ENCODE measurements around the gene STRA6.

The STRA6 gene

DNA sequence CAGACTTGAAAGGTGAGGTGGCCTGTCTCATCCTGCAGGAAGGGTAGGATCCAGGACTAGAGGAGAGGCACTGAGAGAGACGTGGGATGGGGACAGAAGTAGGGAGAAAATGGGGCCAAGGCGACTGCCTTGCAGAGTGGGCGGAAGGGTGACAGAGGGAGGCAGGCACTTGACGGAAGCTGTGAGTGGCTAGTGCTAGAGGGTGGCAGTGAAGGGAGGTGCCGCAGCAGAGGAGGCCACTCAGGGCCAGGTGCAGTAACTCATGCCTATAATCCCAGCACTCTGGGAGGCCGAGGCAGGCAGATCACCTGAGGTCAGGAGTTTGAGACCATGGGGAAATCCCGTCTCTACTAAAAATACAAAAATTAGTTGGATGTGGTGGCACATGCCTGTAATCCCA is 40.8 kb upstream of the STRA6 start:
- ChIA-PET CTCF (no interaction called here), POLR2A (no interaction called here)
- TF ChIP-seq CTCF (IDR thresholded peaks at IDR 0.05; ENCODE audit: control extremely low read depth, extremely low read depth, low read depth, missing control alignments), result no peak
- DNase-seq (ENCODE audit: extremely low spot score), result no peak

- DNase-seq (ENCODE audit: extremely low spot score), result no peak
- TF ChIP-seq CTCF (IDR thresholded peaks at IDR 0.05; ENCODE audit: control extremely low read depth, extremely low read depth, low read depth, missing control alignments), result no peak
- POLR2A ChIA-PET, result no interaction called here
- CTCF ChIA-PET, result interaction anchor here (1.4 kb wide), 1 partner anchor 12 kb away, joined by 6 read pairs; no protein-coding TSS in a partner anchor
Observed at GRCh38 chr15:74242441-74243185, 40.0 kb upstream of the STRA6 start.

DNA sequence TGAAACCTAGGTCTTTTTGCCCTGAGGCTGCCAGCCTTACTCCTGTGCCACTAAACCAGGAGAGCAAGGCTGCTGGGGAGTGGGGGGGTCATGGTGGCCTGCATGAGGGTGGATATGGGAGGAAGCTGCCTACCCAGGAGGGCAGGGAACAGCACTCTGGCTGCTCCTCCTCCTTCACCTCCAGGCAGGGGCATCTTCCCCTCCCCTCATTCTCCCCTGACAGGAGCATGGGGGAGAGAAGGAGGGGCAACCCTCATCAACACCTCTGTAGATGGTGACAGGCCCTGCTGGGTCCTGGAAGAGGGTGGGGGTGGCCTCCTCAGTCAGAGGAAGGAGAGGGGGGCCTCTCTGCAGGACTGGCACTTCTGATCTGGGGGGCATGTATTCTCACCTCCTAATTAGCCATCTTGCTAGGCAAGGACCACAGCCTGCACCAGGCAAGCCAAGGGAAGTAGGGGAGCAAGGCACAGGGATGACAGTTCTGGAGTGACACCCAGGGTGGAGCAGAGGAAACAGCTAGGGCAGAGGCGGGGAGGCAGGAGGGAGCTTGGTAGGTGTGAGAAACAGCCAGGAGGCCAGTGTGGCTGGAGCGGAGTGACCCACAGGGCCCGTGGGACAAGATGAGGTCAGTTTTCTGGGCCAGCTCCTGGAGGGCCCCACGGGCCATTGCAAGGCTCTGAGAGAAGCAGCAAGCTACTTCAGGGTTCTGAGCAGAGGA is 38.5 kb upstream of the STRA6 start:
- ChIA-PET CTCF (interaction anchor here (1.4 kb wide), 1 partner anchor 11 kb away, joined by 6 read pairs; no protein-coding TSS in a partner anchor), POLR2A (no interaction called here)
- TF ChIP-seq CTCF (IDR thresholded peaks at IDR 0.05; ENCODE audit: control extremely low read depth, extremely low read depth, low read depth, missing control alignments), result no peak
- DNase-seq (ENCODE audit: extremely low spot score), result no peak

DNA sequence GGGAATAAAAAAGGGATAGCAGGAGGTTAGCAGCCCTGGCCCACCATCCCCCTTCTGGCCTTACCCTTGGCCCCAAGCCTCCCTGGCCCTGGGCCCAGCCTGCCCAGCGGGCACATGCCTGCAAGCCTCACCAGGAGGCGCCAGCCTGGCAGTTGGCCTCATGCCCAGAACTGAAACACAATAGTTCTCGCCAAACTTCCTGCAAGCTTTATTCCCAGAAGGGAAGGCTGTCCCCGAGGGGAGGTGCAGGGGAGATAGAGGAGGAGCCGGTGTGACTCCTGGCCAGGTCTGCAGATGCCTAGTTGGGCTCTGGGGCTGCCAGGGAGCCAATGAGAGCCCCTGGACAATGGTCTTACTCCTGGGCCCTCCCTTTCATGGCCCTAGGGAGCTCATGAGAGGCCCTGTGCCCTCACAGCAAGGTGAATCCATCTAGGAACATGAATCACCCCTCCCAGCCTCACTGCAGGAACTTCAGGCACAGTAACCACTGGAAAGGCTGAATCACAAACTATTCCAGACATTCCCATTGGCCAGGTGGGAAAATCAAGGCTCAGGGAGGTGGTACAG is 37.5 kb upstream of the STRA6 start:
- CTCF ChIA-PET, result no interaction called here
- no peak for TF ChIP-seq CTCF (IDR thresholded peaks at IDR 0.05; ENCODE audit: control extremely low read depth, extremely low read depth, low read depth, missing control alignments)
- DNase-seq (ENCODE audit: extremely low spot score), result no peak
- POLR2A ChIA-PET, result no interaction called here

GRCh38 chr15:74239051-74239705 is 36.6 kb upstream of the STRA6 start:
- no peak for DNase-seq (ENCODE audit: extremely low spot score)
- ChIA-PET POLR2A (no interaction called here), CTCF (interaction anchor here (1.3 to 1.9 kb wide), 2 partner anchors 11 to 81 kb away, joined by 3 to 5 read pairs; no protein-coding TSS in a partner anchor)
- TF ChIP-seq CTCF (IDR thresholded peaks at IDR 0.05; ENCODE audit: control extremely low read depth, extremely low read depth, low read depth, missing control alignments), result no peak

- CTCF ChIA-PET, result interaction anchor here (1.5 kb wide), 1 partner anchor 110 kb away, joined by 5 read pairs; no protein-coding TSS in a partner anchor
- peak; percentile 60 for DNase-seq (ENCODE audit: extremely low spot score)
- POLR2A ChIA-PET, result no interaction called here
- TF ChIP-seq CTCF (IDR thresholded peaks at IDR 0.05; ENCODE audit: control extremely low read depth, extremely low read depth, low read depth, missing control alignments), result no peak
Observed at GRCh38 chr15:74235962-74236361, 33.4 kb upstream of the STRA6 start, which contains the start of gene CCDC33. Gene CCDC33 (plus strand): TSS chr15:74236326. CDS start chr15:74236720, 394 bp downstream.

All from GM10248 (cell line).